Measurements from ENCODE around the gene RBMS3.

DNA sequence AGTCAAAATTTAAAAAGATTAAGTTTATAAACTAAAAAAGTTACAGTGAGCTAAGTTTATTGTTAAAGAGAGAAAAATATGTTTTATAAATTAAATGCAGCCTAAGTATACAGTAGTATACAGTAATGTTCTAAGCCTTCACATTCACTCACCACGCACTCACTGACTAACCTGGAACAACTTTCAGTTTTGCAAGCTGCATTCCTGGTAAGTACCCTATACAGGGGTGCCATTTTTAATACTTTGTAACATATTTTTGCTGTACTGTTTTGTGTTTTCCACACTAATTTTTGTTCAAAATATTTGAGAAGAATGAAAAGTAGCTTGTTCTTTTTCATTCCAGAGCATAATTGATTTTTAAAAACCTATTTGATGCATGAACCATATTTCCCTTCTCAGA lies 524.9 kb downstream of the RBMS3 start:
- TF ChIP-seq, protein P1, sequence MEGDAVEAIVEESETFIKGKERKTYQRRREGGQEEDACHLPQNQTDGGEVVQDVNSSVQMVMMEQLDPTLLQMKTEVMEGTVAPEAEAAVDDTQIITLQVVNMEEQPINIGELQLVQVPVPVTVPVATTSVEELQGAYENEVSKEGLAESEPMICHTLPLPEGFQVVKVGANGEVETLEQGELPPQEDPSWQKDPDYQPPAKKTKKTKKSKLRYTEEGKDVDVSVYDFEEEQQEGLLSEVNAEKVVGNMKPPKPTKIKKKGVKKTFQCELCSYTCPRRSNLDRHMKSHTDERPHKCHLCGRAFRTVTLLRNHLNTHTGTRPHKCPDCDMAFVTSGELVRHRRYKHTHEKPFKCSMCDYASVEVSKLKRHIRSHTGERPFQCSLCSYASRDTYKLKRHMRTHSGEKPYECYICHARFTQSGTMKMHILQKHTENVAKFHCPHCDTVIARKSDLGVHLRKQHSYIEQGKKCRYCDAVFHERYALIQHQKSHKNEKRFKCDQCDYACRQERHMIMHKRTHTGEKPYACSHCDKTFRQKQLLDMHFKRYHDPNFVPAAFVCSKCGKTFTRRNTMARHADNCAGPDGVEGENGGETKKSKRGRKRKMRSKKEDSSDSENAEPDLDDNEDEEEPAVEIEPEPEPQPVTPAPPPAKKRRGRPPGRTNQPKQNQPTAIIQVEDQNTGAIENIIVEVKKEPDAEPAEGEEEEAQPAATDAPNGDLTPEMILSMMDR (IDR thresholded peaks at IDR 0.05) = no peak
- no peak for TF ChIP-seq POLR2A (IDR thresholded peaks at IDR 0.05)
